ENCODE data around the gene PIP5K1B. TPM values are rescaled to one million over a fixed set of nuclear protein-coding genes. Genes with fewer than 3 reads are reported as not detected.
"Not testable (repeated sequence)": the region's sequence is repeated elsewhere in the genome, so short reads cannot be mapped to it uniquely, and the experiment has no call there.

The PIP5K1B gene
- 85.3 TPM for total RNA-seq
- long read RNA-seq, transcript PIP5K1B-201 (16 exons, 2,654 nt) = major isoform, 18 of 59 reads
- long read RNA-seq, partial matches to known transcripts = 17 of 59 reads
- long read RNA-seq, other reads (novel, unspliced or antisense) = 22 of 59 reads

GRCh38 chr9:68704814-68705530 lies at the start of gene PIP5K1B:
Gene PIP5K1B, plus strand, starts transcription at chr9:68705240. Its CDS starts 117,375 bp downstream, at chr9:68822615.
- peak; percentile 90 for ATAC-seq
- intact Hi-C loops (cut with micrococcal nuclease) = loop anchor here (10.0 kb wide), 1 partner anchor 300 kb away; no protein-coding TSS in a partner anchor
- peak; percentile 86 for DNase-seq

- ATAC-seq (no peak), DNase-seq (no peak)
- intact Hi-C loops (cut with micrococcal nuclease) = no loop called here
Measured at GRCh38 chr9:68664036-68664435, 41.0 kb upstream of the PIP5K1B start.

- intact Hi-C loops (cut with micrococcal nuclease) = no loop called here
- ATAC-seq = no peak
- DNase-seq = no peak
Measured at GRCh38 chr9:68668127-68668526, 36.9 kb upstream of the PIP5K1B start.

GRCh38 chr9:68669218-68669617 lies 35.8 kb upstream of the PIP5K1B start:
- no peak for DNase-seq
- intact Hi-C loops (cut with micrococcal nuclease) = no loop called here
- no peak for ATAC-seq

- intact Hi-C loops (cut with micrococcal nuclease) = no loop called here
- no peak for DNase-seq
Measured at GRCh38 chr9:68672215-68672614, 32.8 kb upstream of the PIP5K1B start.

GRCh38 chr9:68672625-68673024 lies 32.4 kb upstream of the PIP5K1B start:
- DNase-seq (no peak), ATAC-seq (peak; percentile 57)
- intact Hi-C loops (cut with micrococcal nuclease) = no loop called here

More at GRCh38 chr9:68672215-68672614, 32.8 kb upstream of the PIP5K1B start:
- ATAC-seq = no peak

- ATAC-seq (peak; percentile 85), DNase-seq (no peak)
- intact Hi-C loops (cut with micrococcal nuclease) = no loop called here
Measured at GRCh38 chr9:68678430-68678829, 26.6 kb upstream of the PIP5K1B start.

GRCh38 chr9:68683433-68683832 lies 21.6 kb upstream of the PIP5K1B start:
- ATAC-seq (no peak), DNase-seq (no peak)
- intact Hi-C loops (cut with micrococcal nuclease) = no loop called here

GRCh38 chr9:68685213-68685612 lies 19.8 kb upstream of the PIP5K1B start:
- DNase-seq = no peak
- intact Hi-C loops (cut with micrococcal nuclease) = no loop called here
- no peak for ATAC-seq

- intact Hi-C loops (cut with micrococcal nuclease) = no loop called here
- no peak for ATAC-seq
- no peak for DNase-seq
Measured at GRCh38 chr9:68685770-68686169, 19.3 kb upstream of the PIP5K1B start.

- ATAC-seq = peak; percentile 95
- DNase-seq = peak; percentile 60
- intact Hi-C loops (cut with micrococcal nuclease) = no loop called here
Measured at GRCh38 chr9:68690088-68690487, 15.0 kb upstream of the PIP5K1B start.

- DNase-seq = no peak
- intact Hi-C loops (cut with micrococcal nuclease) = no loop called here
- peak; percentile 55 for ATAC-seq
Measured at GRCh38 chr9:68692519-68692918, 12.5 kb upstream of the PIP5K1B start.

- no peak for DNase-seq
- ATAC-seq = no peak
- intact Hi-C loops (cut with micrococcal nuclease) = no loop called here
Measured at GRCh38 chr9:68694125-68694524, 10.9 kb upstream of the PIP5K1B start.

GRCh38 chr9:68697851-68698250 lies 7.2 kb upstream of the PIP5K1B start:
- intact Hi-C loops (cut with micrococcal nuclease) = no loop called here
- DNase-seq = no peak
- ATAC-seq = no peak

GRCh38 chr9:68698943-68699509 lies 6.0 kb upstream of the PIP5K1B start:
- no peak for ATAC-seq
- intact Hi-C loops (cut with micrococcal nuclease) = no loop called here
- no peak for DNase-seq

GRCh38 chr9:68699625-68700024 lies 5.4 kb upstream of the PIP5K1B start:
- not testable (repeated sequence) for ATAC-seq, DNase-seq
- intact Hi-C loops (cut with micrococcal nuclease) = loop anchor here (10.0 kb wide), 1 partner anchor 305 kb away; no protein-coding TSS in a partner anchor

GRCh38 chr9:68702493-68702892 lies 2.5 kb upstream of the PIP5K1B start:
- intact Hi-C loops (cut with micrococcal nuclease) = loop anchor here (10.0 kb wide), 1 partner anchor 302 kb away; no protein-coding TSS in a partner anchor
- no peak for ATAC-seq
- DNase-seq = no peak

GRCh38 chr9:68703672-68704071 lies 1.4 kb upstream of the PIP5K1B start:
- DNase-seq (no peak), ATAC-seq (no peak)
- intact Hi-C loops (cut with micrococcal nuclease) = loop anchor here (10.0 kb wide), 1 partner anchor 301 kb away; no protein-coding TSS in a partner anchor

GRCh38 chr9:68704498-68704813 lies 584 bp upstream of the PIP5K1B start:
- DNase-seq (no peak), ATAC-seq (no peak)
- intact Hi-C loops (cut with micrococcal nuclease) = loop anchor here (10.0 kb wide), 1 partner anchor 300 kb away; no protein-coding TSS in a partner anchor

Data from left ventricle myocardium superior (tissue), 1 donor.